ENCODE measurements around the gene PAX9. TPM values are rescaled to one million over a fixed set of nuclear protein-coding genes. Genes with fewer than 3 reads are reported as not detected.

PAX9 gene
- total and polyA plus RNA-seq, 2 of the 13 experiments (the other 11 are each of a cell fraction or from before 2014, with no cell fraction given): 0.03 TPM; not detected in 1

DNA sequence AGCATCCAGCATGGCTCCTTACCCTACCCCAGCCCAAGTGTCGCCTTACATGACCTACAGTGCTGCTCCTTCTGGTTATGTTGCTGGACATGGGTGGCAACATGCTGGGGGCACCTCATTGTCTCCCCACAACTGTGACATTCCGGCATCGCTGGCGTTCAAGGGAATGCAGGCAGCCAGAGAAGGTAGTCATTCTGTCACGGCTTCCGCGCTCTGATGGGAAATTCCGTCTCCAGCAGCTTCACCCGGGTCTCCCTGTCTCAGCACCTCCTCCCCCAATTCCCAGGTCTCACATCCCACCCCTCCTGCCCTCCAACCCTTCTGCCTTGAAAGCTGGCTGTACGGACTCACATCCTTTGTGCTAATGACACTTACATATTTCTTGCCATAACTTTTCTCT lies 14.6 kb downstream of the PAX9 start:
- Histone ChIP-seq H4K20me1 (ENCODE audit: insufficient read depth, low read length) (no peaks in the 10 kb centered on the region), H3K9me3 (ENCODE audit: low read length) (no peaks in the 10 kb centered on the region), H3K9ac (ENCODE audit: insufficient read depth, low read depth, low read length) (no peak overlapping the region), H2AFZ (ENCODE audit: low read length) (no peak overlapping the region), H3K27ac (ENCODE audit: extremely low read length, insufficient read depth, low read length) (no peak overlapping the region), H3K4me2 (ENCODE audit: low read depth, low read length) (no peak overlapping the region), H3K4me3 (replicated peaks in 1 of 3; ENCODE audit: insufficient read depth in 1 of 3, low read depth in 2 of 3, low read length in 3 of 3) (no peak overlapping the region), H3K27me3 (ENCODE audit: control insufficient read depth in 1 of 2, insufficient read depth in 2 of 2, low read length in 2 of 2) (peaks cover 0 to 17% of the 10 kb centered on the region in 2 experiments; a peak in 3 of 5 replicates), H3K4me1 (ENCODE audit: insufficient read depth, low read length) (no peaks in the 10 kb centered on the region), H3K36me3 (replicated peaks in 1 of 2; ENCODE audit: control insufficient read depth in 1 of 2, insufficient read depth in 2 of 2, low read length in 2 of 2) (no peaks in the 10 kb centered on the region), H3K79me2 (ENCODE audit: insufficient read depth, low read length) (no peaks in the 10 kb centered on the region)
- TF ChIP-seq POGK (CRISPR knock-in tag; conservative IDR thresholded peaks at IDR 0.05): no peak
- no peak for TF ChIP-seq HOMEZ (CRISPR knock-in tag; IDR thresholded peaks at IDR 0.05; ENCODE audit: low read depth)
- TF ChIP-seq ZNF354B (CRISPR knock-in tag; IDR thresholded peaks at IDR 0.05): no peak
- TF ChIP-seq ZFP41 (CRISPR knock-in tag; IDR thresholded peaks at IDR 0.05; ENCODE audit: borderline replicate concordance): no peak
- no peak for TF ChIP-seq RNF2 (conservative IDR thresholded peaks at IDR 0.05; ENCODE audit: low read depth)
- TF ChIP-seq TCF7L2 (IDR thresholded peaks at IDR 0.05; ENCODE audit: low read depth, low read length): no peak
- no peak for TF ChIP-seq KDM6A (CRISPR knock-in tag; IDR thresholded peaks at IDR 0.05; ENCODE audit: low read depth)
- no peak for TF ChIP-seq ZBTB7B (CRISPR knock-in tag; IDR thresholded peaks at IDR 0.05)
- no peak for TF ChIP-seq ZNF557 (CRISPR knock-in tag; IDR thresholded peaks at IDR 0.05)
- TF ChIP-seq, protein P1, sequence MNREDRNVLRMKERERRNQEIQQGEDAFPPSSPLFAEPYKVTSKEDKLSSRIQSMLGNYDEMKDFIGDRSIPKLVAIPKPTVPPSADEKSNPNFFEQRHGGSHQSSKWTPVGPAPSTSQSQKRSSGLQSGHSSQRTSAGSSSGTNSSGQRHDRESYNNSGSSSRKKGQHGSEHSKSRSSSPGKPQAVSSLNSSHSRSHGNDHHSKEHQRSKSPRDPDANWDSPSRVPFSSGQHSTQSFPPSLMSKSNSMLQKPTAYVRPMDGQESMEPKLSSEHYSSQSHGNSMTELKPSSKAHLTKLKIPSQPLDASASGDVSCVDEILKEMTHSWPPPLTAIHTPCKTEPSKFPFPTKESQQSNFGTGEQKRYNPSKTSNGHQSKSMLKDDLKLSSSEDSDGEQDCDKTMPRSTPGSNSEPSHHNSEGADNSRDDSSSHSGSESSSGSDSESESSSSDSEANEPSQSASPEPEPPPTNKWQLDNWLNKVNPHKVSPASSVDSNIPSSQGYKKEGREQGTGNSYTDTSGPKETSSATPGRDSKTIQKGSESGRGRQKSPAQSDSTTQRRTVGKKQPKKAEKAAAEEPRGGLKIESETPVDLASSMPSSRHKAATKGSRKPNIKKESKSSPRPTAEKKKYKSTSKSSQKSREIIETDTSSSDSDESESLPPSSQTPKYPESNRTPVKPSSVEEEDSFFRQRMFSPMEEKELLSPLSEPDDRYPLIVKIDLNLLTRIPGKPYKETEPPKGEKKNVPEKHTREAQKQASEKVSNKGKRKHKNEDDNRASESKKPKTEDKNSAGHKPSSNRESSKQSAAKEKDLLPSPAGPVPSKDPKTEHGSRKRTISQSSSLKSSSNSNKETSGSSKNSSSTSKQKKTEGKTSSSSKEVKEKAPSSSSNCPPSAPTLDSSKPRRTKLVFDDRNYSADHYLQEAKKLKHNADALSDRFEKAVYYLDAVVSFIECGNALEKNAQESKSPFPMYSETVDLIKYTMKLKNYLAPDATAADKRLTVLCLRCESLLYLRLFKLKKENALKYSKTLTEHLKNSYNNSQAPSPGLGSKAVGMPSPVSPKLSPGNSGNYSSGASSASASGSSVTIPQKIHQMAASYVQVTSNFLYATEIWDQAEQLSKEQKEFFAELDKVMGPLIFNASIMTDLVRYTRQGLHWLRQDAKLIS (CRISPR knock-in tag; IDR thresholded peaks at IDR 0.05): no peak
- no peak for TF ChIP-seq ZNF816 (CRISPR knock-in tag; IDR thresholded peaks at IDR 0.05; ENCODE audit: borderline replicate concordance)
- TF ChIP-seq, protein P2, sequence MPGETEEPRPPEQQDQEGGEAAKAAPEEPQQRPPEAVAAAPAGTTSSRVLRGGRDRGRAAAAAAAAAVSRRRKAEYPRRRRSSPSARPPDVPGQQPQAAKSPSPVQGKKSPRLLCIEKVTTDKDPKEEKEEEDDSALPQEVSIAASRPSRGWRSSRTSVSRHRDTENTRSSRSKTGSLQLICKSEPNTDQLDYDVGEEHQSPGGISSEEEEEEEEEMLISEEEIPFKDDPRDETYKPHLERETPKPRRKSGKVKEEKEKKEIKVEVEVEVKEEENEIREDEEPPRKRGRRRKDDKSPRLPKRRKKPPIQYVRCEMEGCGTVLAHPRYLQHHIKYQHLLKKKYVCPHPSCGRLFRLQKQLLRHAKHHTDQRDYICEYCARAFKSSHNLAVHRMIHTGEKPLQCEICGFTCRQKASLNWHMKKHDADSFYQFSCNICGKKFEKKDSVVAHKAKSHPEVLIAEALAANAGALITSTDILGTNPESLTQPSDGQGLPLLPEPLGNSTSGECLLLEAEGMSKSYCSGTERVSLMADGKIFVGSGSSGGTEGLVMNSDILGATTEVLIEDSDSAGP (CRISPR knock-in tag; IDR thresholded peaks at IDR 0.05; ENCODE audit: borderline replicate concordance): no peak
- TF ChIP-seq GATA4 (IDR thresholded peaks at IDR 0.05; ENCODE audit: borderline replicate concordance, low read depth): no peak
- no peak for TF ChIP-seq SRSF1 (optimal IDR thresholded peaks at IDR 0.05; ENCODE audit: low read depth, low read length)
- TF ChIP-seq ZMYM3 (CRISPR knock-in tag; IDR thresholded peaks at IDR 0.05): no peak
- no peak for TF ChIP-seq ZNF570 (CRISPR knock-in tag; IDR thresholded peaks at IDR 0.05; ENCODE audit: borderline replicate concordance)
- no peak for TF ChIP-seq YY1 (IDR thresholded peaks at IDR 0.05; ENCODE audit: insufficient read depth, insufficient replicate concordance, low read depth, low read length)
- no peak for TF ChIP-seq ZNF350 (CRISPR knock-in tag; IDR thresholded peaks at IDR 0.05; ENCODE audit: borderline replicate concordance, low read depth)
- FAIRE-seq (no peak), DNase-seq (ENCODE audit: low spot score) (no peak), ATAC-seq (peak; percentile 40; the same call in 2 of the 3 replicates)
- WGBS (ENCODE audit: low lambda C conversion rate): 32% methylated on average over 10 of the region's 10 CpGs
- POLR2A ChIA-PET: no interaction called here
- in situ Hi-C loops (cut with HindIII; ENCODE audit: extremely low pct_ligation_motif_present, low pct_unique_long_range_greater_than_20kb) (no loop called here), intact Hi-C loops (cut with micrococcal nuclease; ENCODE audit: unreplicated experiment) (no loop called here)
- no TSS peak for BruUV-seq (replicated peaks)
- CTCF ChIA-PET (ENCODE audit: low intra/inter-chr PET ratio, low total read pairs): no interaction called here

All from HepG2 (cell line).